ENCODE results near the gene GAL.

The GAL gene

DNA sequence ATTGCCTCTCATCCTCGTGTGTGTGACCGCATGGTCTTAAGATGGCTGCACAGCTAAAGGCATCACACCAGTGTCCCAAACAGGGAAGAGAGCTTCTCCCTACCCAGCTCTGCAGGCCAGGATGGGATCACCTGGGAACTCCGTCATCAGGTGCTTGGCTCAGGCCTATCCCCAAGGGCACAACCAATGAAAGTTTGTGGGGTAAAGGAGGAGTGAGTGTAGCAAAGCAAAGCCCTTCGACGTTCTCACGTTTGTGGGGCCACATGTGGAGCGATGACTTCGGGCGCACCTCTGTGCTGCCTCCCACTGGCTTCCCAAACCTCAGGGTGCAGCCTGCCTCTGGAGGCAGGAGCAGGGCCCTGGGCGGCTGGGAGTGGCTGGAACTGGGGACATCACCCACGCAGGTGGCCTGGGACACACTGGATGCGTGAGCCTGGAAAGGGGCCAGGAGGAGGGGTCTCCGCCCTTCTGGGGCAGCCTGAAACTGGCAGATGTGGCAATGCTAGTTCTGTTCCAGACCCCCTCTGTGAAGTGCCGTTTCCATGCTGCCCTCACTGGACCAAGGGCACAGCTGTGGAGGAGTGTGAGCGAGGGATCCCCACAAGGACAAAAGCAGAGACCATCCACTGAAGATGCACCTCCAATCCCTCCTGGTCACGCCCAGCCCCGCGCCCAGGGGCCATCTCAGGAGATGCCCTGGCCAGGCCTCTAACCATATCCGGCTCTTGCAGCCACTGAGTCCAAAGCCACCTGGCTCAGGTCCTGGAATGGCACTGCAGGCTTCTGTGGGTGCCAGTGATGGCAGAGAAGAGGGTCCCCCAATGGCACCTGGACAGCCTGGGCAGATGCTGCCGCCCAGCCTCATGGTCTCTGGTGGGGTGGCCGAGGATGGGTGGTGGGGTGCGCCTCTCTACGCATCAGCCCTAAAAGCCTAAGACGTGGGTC lies 30.6 kb upstream of the GAL start:
- no peaks in the 10 kb centered on the region for H3K4me1 Mint-ChIP-seq
- no peak overlapping the region for H3K27ac Mint-ChIP-seq
- ATAC-seq (no peak), DNase-seq (no peak)
- H3K27me3 Mint-ChIP-seq, result peaks cover 6% of the 10 kb centered on the region
- no peak overlapping the region for H3K4me3 Mint-ChIP-seq
- H3K9me3 Mint-ChIP-seq, result no peaks in the 10 kb centered on the region
- no peaks in the 10 kb centered on the region for H3K36me3 Mint-ChIP-seq (ENCODE audit: low read depth)

GRCh38 chr11:68654978-68655377 lies 29.4 kb upstream of the GAL start:
- no peak overlapping the region for H3K27ac Mint-ChIP-seq
- H3K4me1 Mint-ChIP-seq, result no peaks in the 10 kb centered on the region
- DNase-seq (no peak), ATAC-seq (no peak)
- H3K36me3 Mint-ChIP-seq (ENCODE audit: low read depth), result no peaks in the 10 kb centered on the region
- H3K27me3 Mint-ChIP-seq, result no peaks in the 10 kb centered on the region
- H3K9me3 Mint-ChIP-seq, result no peaks in the 10 kb centered on the region
- no peak overlapping the region for H3K4me3 Mint-ChIP-seq

GRCh38 chr11:68655406-68655805 lies 28.9 kb upstream of the GAL start:
- no peak overlapping the region for H3K27ac Mint-ChIP-seq
- no peaks in the 10 kb centered on the region for H3K9me3 Mint-ChIP-seq
- no peak overlapping the region for H3K4me3 Mint-ChIP-seq
- no peaks in the 10 kb centered on the region for H3K27me3 Mint-ChIP-seq
- no peaks in the 10 kb centered on the region for H3K4me1 Mint-ChIP-seq
- no peaks in the 10 kb centered on the region for H3K36me3 Mint-ChIP-seq (ENCODE audit: low read depth)
- no peak for DNase-seq
- no peak for ATAC-seq

- no peak for DNase-seq
- no peaks in the 10 kb centered on the region for H3K27me3 Mint-ChIP-seq
- H3K9me3 Mint-ChIP-seq, result no peaks in the 10 kb centered on the region
- no peak overlapping the region for H3K27ac Mint-ChIP-seq
- no peak overlapping the region for H3K4me3 Mint-ChIP-seq
- no peaks in the 10 kb centered on the region for H3K36me3 Mint-ChIP-seq (ENCODE audit: low read depth)
- no peak for ATAC-seq
- no peaks in the 10 kb centered on the region for H3K4me1 Mint-ChIP-seq
These were observed 28.5 kb upstream of the GAL start for GRCh38 chr11:68655806-68656205.

- Mint-ChIP-seq H3K27me3 (no peaks in the 10 kb centered on the region), H3K4me1 (no peaks in the 10 kb centered on the region), H3K36me3 (ENCODE audit: low read depth) (no peaks in the 10 kb centered on the region), H3K4me3 (no peak overlapping the region), H3K9me3 (no peaks in the 10 kb centered on the region), H3K27ac (no peak overlapping the region)
- no peak for ATAC-seq
- DNase-seq, result no peak
These were observed 27.1 kb upstream of the GAL start for GRCh38 chr11:68657021-68657780.

- no peak for DNase-seq
- Mint-ChIP-seq H3K27me3 (no peaks in the 10 kb centered on the region), H3K9me3 (no peaks in the 10 kb centered on the region), H3K36me3 (ENCODE audit: low read depth) (no peaks in the 10 kb centered on the region), H3K4me3 (no peak overlapping the region), H3K4me1 (no peaks in the 10 kb centered on the region), H3K27ac (no peak overlapping the region)
- no peak for ATAC-seq
These were observed 26.2 kb upstream of the GAL start for GRCh38 chr11:68658097-68658496.

DNA sequence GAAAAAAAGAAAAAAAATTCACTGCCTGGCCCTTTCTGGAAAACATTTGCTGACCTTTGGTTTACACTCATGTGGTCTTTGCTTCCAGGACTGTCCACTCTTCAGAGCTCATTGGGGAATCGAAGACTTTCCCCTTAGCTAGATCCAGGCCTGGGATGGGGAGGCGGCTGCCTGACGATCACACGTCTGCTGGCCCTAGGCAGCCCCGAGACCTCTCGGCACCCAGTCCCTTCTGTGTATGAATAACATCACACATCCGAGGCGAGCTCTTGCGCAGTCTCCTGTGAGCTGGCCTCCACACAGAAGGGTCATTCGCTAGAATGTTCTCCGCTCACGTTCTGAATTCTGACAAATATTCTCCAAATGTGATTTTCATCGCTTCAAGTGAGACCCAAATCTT lies 25.7 kb upstream of the GAL start:
- Mint-ChIP-seq H3K4me1 (no peaks in the 10 kb centered on the region), H3K27me3 (no peaks in the 10 kb centered on the region), H3K27ac (no peak overlapping the region), H3K9me3 (no peaks in the 10 kb centered on the region), H3K36me3 (ENCODE audit: low read depth) (no peaks in the 10 kb centered on the region), H3K4me3 (no peak overlapping the region)
- no peak for ATAC-seq
- no peak for DNase-seq

DNA sequence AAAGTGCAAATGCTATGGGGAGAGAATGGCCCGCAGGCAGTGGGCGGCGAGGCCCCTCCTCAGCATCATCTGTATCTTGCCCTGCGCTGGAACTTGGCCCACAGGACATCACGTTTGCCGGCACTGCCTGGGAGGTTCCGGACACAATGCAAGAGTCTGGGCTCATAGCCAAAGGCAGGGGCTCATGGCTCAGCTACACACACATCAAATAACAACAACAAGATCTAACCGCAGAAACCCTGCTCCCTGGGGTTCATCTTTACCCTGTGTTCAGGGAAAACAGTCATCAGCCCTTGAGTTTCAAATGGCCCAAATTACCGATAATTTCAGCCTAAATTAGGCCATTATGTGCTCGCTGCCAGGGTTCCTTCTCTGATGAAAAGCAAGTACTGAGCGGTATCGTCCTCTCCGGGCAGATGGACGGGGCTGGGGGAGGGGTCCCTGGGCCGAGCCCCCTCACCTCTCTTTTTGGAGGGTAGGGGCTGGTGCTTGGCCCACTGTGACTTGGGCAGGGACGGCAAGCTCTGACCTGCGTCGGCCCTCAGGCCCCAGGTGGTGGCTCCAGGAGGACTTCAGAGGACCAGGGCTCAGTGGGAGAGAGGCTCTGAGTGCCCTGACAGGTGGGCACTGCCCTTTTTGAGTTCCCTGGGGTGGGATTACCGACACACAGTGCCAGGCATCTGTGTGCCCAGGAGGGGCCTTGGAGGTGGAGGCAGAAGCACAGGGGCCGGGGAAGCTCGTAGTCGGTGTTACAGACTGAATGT lies 25.0 kb upstream of the GAL start:
- Mint-ChIP-seq H3K36me3 (ENCODE audit: low read depth) (no peaks in the 10 kb centered on the region), H3K27me3 (no peaks in the 10 kb centered on the region), H3K9me3 (no peaks in the 10 kb centered on the region), H3K4me3 (no peak overlapping the region), H3K4me1 (no peaks in the 10 kb centered on the region), H3K27ac (no peak overlapping the region)
- DNase-seq, result no peak
- no peak for ATAC-seq

DNA sequence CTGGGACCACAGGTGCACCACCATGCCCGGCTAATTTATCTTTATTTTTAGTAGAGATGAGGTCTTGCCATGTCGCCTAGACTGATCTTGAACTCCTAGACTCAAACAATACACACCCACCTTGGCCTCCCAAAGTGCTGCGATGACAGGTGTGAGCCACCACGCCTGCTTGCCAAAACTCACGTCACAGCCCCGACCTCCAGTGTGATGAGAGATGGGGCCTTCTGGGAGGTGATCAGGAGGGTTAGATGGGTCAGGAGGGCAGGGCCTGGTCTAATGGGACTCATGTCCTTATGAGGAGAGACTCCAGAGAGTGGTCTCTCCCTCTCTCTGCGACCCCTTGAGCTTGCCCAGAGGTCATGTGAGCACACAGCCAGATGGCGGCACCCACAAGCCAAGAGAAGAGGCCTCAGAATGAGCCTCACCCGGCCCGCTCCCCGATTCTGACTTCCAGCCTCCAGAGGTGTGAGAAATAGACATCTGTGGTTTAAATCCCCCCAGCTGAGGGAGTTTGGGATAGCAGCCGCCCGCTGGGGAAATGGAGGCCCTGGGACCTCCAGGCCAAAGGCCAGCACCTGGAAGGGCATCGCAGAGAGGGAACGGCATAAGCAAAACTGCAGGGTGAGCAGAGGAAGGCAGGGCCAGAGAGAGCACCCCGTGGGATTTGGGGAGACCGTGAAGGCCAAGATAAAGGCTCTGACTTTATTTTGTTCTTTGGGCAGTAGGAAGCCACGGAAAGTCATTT lies 24.1 kb upstream of the GAL start:
- Mint-ChIP-seq H3K4me3 (no peak overlapping the region), H3K27me3 (no peaks in the 10 kb centered on the region), H3K36me3 (ENCODE audit: low read depth) (no peaks in the 10 kb centered on the region), H3K9me3 (no peaks in the 10 kb centered on the region), H3K27ac (no peak overlapping the region), H3K4me1 (no peaks in the 10 kb centered on the region)
- no peak for DNase-seq
- ATAC-seq, result no peak

- no peaks in the 10 kb centered on the region for H3K9me3 Mint-ChIP-seq
- DNase-seq (no peak), ATAC-seq (no peak)
- no peak overlapping the region for H3K27ac Mint-ChIP-seq
- no peaks in the 10 kb centered on the region for H3K27me3 Mint-ChIP-seq
- H3K36me3 Mint-ChIP-seq (ENCODE audit: low read depth), result no peaks in the 10 kb centered on the region
- H3K4me1 Mint-ChIP-seq, result no peaks in the 10 kb centered on the region
- no peak overlapping the region for H3K4me3 Mint-ChIP-seq
These were observed 23.3 kb upstream of the GAL start for GRCh38 chr11:68661014-68661413.

DNA sequence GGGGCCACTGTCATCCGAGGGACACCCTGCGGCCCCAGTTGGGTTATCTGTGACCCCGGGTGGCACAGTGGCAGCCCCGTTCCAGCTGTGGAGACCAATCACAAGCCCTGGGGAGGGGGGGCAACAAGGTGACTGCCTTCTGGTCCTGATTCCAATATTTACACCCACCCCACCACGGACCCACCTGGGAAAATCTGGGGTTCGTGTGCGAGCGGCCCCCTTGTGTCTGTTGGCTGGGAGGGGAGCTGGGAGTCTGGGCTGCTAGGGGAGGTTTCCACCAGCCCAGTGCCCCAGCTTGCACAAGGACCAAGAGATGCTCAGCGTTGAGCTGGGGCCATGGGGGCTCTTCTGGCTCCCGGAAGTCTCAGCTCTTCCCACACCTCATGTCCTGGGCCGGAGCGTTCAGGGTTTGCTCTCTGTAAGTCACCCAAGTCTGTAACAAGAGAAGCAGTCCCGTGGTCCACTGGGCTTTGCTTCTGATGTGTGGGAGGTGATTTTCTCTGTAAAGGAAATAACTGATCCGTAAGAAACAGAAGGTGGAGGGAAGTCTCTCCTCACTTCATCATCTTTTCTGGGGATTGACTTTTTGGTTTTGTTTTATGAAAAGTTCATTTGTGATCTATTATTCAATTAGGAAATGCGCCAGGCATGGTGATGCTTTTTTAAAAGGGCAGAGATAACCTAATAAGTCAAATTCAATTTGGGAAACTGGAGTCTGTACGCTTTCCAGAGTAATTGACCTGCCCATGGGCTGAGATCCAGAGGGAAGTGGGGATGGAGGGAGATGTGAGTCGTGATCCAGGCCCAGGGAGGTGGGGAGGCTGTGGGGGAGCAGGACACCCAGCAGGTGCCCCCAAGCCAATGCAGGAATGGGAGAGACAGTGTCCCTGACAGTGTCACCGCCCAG lies 22.4 kb upstream of the GAL start:
- no peaks in the 10 kb centered on the region for H3K9me3 Mint-ChIP-seq
- DNase-seq, result no peak
- H3K27ac Mint-ChIP-seq, result no peak overlapping the region
- no peak overlapping the region for H3K4me3 Mint-ChIP-seq
- ATAC-seq, result no peak
- no peaks in the 10 kb centered on the region for H3K36me3 Mint-ChIP-seq (ENCODE audit: low read depth)
- H3K27me3 Mint-ChIP-seq, result no peaks in the 10 kb centered on the region
- H3K4me1 Mint-ChIP-seq, result no peaks in the 10 kb centered on the region

GRCh38 chr11:68663482-68664010 lies 20.8 kb upstream of the GAL start:
- H3K4me1 Mint-ChIP-seq, result no peaks in the 10 kb centered on the region
- no peaks in the 10 kb centered on the region for H3K9me3 Mint-ChIP-seq
- ATAC-seq, result no peak
- H3K4me3 Mint-ChIP-seq, result no peak overlapping the region
- no peak overlapping the region for H3K27ac Mint-ChIP-seq
- DNase-seq, result no peak
- no peaks in the 10 kb centered on the region for H3K36me3 Mint-ChIP-seq (ENCODE audit: low read depth)
- H3K27me3 Mint-ChIP-seq, result no peaks in the 10 kb centered on the region

- no peaks in the 10 kb centered on the region for H3K36me3 Mint-ChIP-seq (ENCODE audit: low read depth)
- no peaks in the 10 kb centered on the region for H3K27me3 Mint-ChIP-seq
- no peaks in the 10 kb centered on the region for H3K4me1 Mint-ChIP-seq
- no peaks in the 10 kb centered on the region for H3K9me3 Mint-ChIP-seq
- no peak overlapping the region for H3K4me3 Mint-ChIP-seq
- DNase-seq, result no peak
- no peak overlapping the region for H3K27ac Mint-ChIP-seq
- no peak for ATAC-seq
These were observed 20.2 kb upstream of the GAL start for GRCh38 chr11:68664141-68664540.

Data from activated naive CD8-positive, alpha-beta T cell treated with anti-CD3 and anti-CD28 coated beads, Interleukin-2, amount 50 U/mL, for 24 hours (primary cell).